Measurements from ENCODE around the gene SETD6.

Gene SETD6

DNA sequence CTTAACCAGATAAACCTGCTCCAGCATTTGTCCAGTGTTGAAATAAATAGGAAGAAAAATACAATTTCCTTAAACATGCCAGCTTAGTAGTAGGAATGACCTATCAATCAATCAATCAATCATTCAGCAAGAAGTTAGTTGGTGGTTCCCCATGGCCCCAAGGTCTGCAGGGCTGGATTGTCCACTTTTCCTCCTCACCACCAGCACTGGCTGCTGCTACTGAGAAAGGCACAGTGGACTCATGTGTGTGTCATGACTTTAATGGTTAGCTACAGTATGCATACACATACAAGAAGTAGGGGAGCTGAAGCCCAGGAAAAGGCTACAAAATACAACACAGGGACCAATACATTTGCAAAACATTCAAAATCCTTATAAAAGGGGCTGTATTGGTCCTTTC lies 4.4 kb downstream of the SETD6 start:
- Histone ChIP-seq H2AFZ (ENCODE audit: low read length) (no peak overlapping the region), H3K9me2 (ENCODE audit: low read depth, low read length) (no peaks in the 10 kb centered on the region), H3K9me3 (ENCODE audit: low read length) (no peaks in the 10 kb centered on the region), H3K36me3 (ENCODE audit: insufficient read depth, low read length) (peaks cover 84% of the 10 kb centered on the region), H3F3A (ENCODE audit: insufficient read depth, low read length) (peaks cover 5% of the 10 kb centered on the region; the same call in 1 of the 2 replicates), H4K20me1 (ENCODE audit: insufficient read depth, low read length) (no peaks in the 10 kb centered on the region), H3K27ac (ENCODE audit: low read depth, low read length, poor library complexity, severe bottlenecking) (no peak overlapping the region), H3K27me3 (ENCODE audit: insufficient read depth, low read length) (no peaks in the 10 kb centered on the region), H3K4me2 (ENCODE audit: low read length) (no peak overlapping the region), H3K4me3 (ENCODE audit: low read depth, low read length, poor library complexity, severe bottlenecking) (no peak overlapping the region), H3K79me2 (ENCODE audit: insufficient read depth, low read length) (no peaks in the 10 kb centered on the region), H3K9ac (ENCODE audit: low read length) (no peak overlapping the region), H3K4me1 (ENCODE audit: insufficient read depth, low read length, severe bottlenecking) (peaks cover 20% of the 10 kb centered on the region)
- TF ChIP-seq, protein P1, sequence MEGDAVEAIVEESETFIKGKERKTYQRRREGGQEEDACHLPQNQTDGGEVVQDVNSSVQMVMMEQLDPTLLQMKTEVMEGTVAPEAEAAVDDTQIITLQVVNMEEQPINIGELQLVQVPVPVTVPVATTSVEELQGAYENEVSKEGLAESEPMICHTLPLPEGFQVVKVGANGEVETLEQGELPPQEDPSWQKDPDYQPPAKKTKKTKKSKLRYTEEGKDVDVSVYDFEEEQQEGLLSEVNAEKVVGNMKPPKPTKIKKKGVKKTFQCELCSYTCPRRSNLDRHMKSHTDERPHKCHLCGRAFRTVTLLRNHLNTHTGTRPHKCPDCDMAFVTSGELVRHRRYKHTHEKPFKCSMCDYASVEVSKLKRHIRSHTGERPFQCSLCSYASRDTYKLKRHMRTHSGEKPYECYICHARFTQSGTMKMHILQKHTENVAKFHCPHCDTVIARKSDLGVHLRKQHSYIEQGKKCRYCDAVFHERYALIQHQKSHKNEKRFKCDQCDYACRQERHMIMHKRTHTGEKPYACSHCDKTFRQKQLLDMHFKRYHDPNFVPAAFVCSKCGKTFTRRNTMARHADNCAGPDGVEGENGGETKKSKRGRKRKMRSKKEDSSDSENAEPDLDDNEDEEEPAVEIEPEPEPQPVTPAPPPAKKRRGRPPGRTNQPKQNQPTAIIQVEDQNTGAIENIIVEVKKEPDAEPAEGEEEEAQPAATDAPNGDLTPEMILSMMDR (IDR thresholded peaks at IDR 0.05; ENCODE audit: low read length), result no peak
- TF ChIP-seq EZH2 (IDR thresholded peaks at IDR 0.05; ENCODE audit: borderline replicate concordance, low read length), result no peak

DNA sequence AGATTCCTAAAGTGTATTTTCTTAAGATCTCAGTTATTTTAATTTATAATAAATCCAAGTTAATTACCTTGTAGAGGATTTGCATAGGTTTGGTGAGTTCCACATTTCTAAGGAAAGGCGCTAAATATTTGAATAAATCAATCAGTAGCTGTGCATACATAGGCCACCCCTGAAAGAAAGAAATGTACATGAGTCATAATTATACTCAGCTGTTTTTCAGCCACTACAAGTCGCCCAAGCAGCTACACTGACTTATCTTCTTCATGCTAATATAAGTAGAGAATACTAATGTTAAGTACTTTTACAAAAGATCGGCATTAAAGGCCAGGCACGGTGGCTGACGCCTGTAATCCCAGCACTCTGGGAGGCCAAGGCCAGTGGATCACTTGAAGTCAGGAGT lies 14.9 kb downstream of the SETD6 start:
- H3K4me2 ChIP-seq (ENCODE audit: low read length), result no peak overlapping the region
- H3K27ac ChIP-seq (ENCODE audit: low read depth, low read length, poor library complexity, severe bottlenecking), result no peak overlapping the region
- TF ChIP-seq, protein P1 (IDR thresholded peaks at IDR 0.05; ENCODE audit: low read length), result no peak
- H3K4me1 ChIP-seq (ENCODE audit: insufficient read depth, low read length, severe bottlenecking), result no peaks in the 10 kb centered on the region
- H3K4me3 ChIP-seq (ENCODE audit: low read depth, low read length, poor library complexity, severe bottlenecking), result no peak overlapping the region
- no peak overlapping the region for H3K9ac ChIP-seq (ENCODE audit: low read length)
- H3F3A ChIP-seq (ENCODE audit: insufficient read depth, low read length), result no peaks in the 10 kb centered on the region
- H2AFZ ChIP-seq (ENCODE audit: low read length), result no peak overlapping the region
- H3K27me3 ChIP-seq (ENCODE audit: insufficient read depth, low read length), result no peaks in the 10 kb centered on the region
- H4K20me1 ChIP-seq (ENCODE audit: insufficient read depth, low read length), result no peaks in the 10 kb centered on the region
- no peaks in the 10 kb centered on the region for H3K79me2 ChIP-seq (ENCODE audit: insufficient read depth, low read length)
- H3K36me3 ChIP-seq (ENCODE audit: insufficient read depth, low read length), result peaks cover 97% of the 10 kb centered on the region
- H3K9me3 ChIP-seq (ENCODE audit: low read length), result no peaks in the 10 kb centered on the region
- no peaks in the 10 kb centered on the region for H3K9me2 ChIP-seq (ENCODE audit: low read depth, low read length)

DNA sequence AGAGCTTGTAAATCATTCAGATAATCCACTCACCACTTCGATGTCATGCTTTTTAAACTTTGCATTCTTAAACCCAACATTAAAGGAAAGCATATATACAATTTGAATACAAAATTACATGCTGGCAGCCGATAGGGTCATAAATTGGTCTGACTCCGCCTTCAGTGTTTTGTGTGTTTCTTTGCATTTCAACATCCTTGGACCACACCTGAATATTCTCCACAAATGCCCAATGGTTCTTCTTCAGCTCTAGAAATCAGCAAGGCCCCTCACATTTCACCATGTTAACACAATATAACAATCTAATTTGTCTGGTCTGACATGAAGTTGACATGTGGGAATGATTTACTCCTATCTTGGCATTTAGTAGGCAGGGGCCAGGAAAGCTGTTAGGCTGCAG lies 17.1 kb downstream of the SETD6 start:
- Histone ChIP-seq H3K4me2 (ENCODE audit: low read length) (no peak overlapping the region), H3K36me3 (ENCODE audit: insufficient read depth, low read length) (peaks cover 99% of the 10 kb centered on the region)
- no peak for TF ChIP-seq EZH2 (IDR thresholded peaks at IDR 0.05; ENCODE audit: borderline replicate concordance, low read length)
- TF ChIP-seq, protein P1 (IDR thresholded peaks at IDR 0.05; ENCODE audit: low read length), result no peak

More for the DNA sequence above, 17.1 kb downstream of the SETD6 start:
- Histone ChIP-seq H3K9me2 (ENCODE audit: low read depth, low read length) (no peaks in the 10 kb centered on the region), H4K20me1 (ENCODE audit: insufficient read depth, low read length) (no peaks in the 10 kb centered on the region), H3K79me2 (ENCODE audit: insufficient read depth, low read length) (no peaks in the 10 kb centered on the region), H3K4me3 (ENCODE audit: low read depth, low read length, poor library complexity, severe bottlenecking) (no peak overlapping the region), H3K27me3 (ENCODE audit: insufficient read depth, low read length) (no peaks in the 10 kb centered on the region), H3K4me1 (ENCODE audit: insufficient read depth, low read length, severe bottlenecking) (no peaks in the 10 kb centered on the region), H3F3A (ENCODE audit: insufficient read depth, low read length) (no peaks in the 10 kb centered on the region), H3K9ac (ENCODE audit: low read length) (no peak overlapping the region), H2AFZ (ENCODE audit: low read length) (no peak overlapping the region), H3K9me3 (ENCODE audit: low read length) (no peaks in the 10 kb centered on the region), H3K27ac (ENCODE audit: low read depth, low read length, poor library complexity, severe bottlenecking) (no peak overlapping the region)
